ENCODE data around the gene AFAP1.
A peak's percentile ranks its signal among the peaks of the same experiment; 100 is the strongest.

The AFAP1 gene

DNA sequence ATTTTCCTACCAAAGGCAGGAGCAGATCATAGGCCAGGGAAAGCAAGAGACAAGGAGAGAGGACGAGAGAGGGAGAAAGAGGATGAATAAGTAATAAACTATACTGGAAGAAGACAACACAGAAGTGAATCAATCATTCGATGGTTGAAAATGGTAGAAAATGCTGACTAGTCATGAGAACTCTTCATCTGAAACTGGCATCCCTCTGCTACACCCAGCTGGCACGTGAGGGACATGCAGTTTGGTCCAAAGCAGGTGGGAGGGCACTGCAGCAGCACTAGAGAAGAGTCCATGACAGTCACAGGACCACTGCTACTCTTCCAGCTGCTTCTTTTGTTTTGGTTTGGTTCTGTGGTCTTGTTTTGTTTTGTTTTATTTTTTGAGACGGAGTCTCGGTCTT lies 74.1 kb downstream of the AFAP1 start:
- DNase-seq (ENCODE audit: low read depth, low spot score), result no peak

DNA sequence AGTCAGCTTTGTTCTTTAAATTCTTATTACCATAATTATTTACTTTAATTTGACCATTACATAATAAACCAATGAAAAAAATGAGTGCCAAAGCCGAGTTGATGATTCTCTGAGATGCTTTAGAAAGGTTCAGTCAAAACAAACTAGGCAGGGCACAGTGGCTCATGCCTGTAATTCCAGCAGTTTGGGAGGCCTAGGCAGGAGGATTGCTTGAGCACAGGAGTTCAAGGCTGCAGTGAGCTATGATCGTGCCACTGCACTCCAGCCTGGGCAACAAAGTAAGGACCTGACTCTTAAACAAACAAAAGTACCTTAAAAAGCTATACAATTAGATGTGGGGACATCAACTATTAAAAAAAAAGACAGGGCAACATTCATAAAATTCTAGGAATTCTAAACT lies 75.0 kb downstream of the AFAP1 start:
- no peak for DNase-seq (ENCODE audit: low read depth, low spot score)

DNA sequence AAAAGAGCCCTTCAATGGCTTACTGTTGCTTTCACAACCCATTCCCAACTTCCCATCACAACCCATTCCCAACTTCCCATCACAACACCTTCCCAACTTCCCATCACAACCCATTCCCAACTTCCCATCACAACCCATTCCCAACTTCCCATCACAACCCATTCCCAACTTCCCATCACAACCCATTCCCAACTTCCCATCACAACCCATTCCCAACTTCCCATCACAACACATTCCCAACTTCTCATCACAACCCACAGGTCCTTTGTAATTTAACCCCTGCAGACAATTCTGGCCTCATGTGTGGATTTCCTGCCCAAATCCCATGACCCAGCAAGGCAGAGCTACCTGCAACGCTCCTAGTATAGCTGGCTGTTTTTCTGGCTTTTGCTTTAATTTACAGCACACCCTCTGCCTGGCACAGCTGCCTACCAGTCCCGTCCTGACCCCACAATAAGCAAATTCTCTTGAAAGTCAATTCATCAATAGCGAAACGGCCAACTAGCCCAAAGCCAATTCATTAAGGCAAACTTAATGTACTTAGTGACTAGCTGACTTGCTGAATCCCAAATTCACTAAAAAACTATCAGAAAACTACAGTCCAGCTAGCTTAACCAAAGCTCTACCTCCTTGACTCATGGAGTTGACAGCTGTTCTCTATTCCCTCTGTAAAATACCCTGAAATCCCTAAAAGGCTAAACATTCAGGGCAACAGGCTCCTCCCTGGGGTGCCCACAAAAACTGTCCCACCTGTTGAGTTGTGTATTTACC lies 75.6 kb downstream of the AFAP1 start:
- no peak for DNase-seq (ENCODE audit: low read depth, low spot score)

DNA sequence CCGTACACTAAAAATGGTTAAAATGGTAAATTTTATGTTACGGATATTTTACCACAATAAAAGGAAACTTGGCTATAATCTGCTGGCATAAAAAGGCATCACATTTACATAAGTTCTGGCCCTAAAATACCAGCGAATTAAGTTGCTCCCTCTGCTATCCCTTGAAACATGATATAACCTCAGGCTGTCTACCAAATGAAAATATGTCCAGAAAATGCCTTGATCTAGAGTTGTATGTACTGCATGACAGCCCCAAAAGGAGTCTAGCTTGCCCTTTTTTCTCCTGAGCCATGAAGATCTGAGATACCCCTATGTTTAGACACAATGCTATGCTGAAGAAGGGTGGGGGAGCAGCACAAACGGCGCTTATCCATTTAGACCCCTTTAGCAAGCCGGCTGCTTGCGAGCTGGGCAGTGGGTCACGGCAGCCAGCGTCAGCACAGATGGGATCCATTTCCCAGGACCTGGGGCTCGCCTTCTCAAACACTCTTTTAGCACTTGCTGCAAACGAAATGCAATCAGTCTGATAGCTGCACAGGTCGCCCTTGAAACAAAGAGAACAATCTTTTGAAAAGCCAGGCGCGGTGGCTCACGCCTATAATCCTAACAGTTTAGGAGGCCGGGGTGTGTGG lies 77.0 kb downstream of the AFAP1 start:
- DNase-seq (ENCODE audit: low read depth, low spot score), result no peak

DNA sequence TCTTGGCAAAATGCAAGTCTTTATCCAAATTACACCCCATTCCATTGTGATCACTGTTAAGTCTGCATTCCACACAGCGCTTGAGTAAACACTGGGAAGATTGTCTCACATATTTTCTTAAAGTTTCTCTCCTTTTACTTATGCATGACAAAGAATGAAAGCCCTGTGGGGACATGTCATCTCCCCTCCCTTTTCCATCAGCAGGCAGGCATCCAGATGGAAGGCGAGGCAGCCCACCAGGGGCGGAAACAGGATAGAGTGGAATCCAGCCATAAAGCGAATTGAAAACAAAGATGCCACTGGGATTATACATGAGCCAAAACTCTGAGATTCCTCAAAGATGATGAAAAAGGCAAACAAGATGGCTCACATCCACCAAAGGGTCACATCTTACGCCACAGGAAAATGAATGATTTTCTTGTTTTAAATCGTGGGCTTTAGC lies 78.2 kb downstream of the AFAP1 start:
- DNase-seq (ENCODE audit: low read depth, low spot score), result peak; percentile 47

DNA sequence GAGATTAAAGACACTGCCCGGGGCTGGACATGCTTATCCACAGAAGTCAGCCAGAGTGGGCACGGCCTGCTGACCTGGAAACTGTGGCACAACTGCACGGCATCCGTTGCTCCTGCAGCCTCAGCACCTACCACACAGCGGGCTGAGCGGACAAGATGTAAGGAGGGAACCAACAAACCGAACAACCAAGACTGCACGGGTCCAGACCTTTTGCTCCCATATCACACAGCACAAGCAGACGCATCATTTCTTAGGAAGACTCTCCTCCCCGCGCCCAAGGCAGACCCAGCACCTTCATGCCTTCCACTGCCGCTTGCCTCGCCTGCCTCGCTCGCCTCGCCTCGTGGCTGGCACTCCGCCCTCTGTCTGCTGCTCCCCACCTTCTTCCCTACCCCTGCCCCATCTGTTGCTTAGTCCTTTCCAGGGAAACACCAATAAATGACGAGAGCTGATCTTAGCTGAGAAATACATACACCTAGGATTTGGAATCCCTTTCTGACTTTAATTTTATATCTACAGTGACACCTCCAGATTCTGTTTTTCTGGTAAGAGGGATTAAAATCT lies 79.0 kb downstream of the AFAP1 start:
- no peak for DNase-seq (ENCODE audit: low read depth, low spot score)

DNA sequence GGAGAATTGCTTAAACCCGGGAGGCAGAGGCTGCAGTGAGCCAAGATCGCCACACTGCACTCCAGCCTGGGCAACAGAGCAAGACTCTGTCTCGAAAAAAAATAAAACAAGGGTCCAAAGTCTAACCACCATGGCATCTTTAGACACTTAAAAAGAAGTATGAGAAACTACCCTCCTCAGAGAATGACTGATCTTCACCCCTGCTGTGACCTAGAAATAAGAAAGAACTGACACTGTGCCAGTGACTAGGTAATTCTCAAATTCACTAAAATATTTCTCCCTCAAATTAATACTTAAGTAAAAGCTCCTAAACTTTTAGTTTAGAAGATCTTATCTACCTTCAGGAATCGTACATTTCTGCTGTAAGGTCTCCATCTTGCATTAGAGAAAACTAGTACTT lies 80.3 kb downstream of the AFAP1 start:
- no peak for DNase-seq (ENCODE audit: low read depth, low spot score)

DNA sequence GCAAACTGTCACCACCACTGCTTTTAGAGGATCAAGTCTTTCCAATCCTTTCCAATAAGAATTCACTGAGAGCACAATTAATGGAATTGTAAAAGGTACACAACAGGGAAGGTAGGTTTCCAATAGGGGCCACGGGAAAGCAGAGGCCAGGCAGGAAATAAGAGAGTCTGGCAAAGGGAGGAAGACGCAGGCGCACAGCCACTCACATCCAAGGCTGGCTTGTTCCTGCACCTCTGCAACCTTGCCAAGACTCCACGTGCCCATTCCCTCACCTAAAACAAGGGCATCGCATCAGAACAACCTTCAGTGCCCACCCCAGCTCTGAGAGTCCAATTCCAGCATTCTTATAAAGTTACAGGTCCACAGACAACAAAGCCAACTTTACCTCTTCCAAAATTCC lies 81.2 kb downstream of the AFAP1 start:
- DNase-seq (ENCODE audit: low read depth, low spot score), result no peak

DNA sequence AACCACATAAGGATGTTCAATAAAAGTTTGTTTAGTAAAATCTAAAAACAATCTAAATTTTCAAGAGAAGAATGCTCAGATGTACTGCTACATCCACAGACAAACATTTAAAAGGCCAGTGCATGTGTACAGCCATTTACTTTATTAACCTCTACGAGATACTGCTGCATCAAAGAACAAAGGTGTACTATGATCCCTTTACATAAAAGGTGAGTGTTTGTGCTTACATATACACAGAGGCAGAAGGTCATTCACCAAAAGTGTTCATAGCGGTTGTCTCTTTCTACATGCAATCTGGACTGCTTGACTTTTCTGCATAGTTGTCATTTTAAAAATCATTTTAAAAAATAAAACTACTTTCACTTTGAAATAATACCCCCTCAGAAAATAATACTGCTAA lies 81.7 kb downstream of the AFAP1 start:
- DNase-seq (ENCODE audit: low read depth, low spot score), result no peak

DNA sequence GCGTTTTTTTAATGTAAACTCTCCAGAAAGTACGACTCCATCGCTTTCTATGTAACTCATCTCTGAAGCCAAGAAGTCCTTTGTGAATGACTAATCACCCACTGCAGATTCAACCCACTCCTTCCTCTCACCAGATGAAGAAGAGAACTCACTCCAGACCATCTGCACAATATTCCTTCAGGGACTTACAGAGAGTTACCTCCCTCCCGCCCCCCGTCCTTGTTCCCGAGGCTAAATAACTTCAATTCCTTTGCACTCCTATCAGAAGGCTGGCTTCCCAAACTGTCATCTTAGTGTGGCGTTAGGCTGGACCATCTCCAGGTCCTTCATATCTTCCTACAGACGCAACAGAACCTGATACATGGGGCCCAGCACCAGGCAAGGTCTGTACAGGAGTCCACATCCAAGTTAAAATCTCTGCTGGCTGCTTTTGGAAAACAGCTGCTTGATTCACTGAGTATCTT lies 82.4 kb downstream of the AFAP1 start:
- no peak for DNase-seq (ENCODE audit: low read depth, low spot score)

DNA sequence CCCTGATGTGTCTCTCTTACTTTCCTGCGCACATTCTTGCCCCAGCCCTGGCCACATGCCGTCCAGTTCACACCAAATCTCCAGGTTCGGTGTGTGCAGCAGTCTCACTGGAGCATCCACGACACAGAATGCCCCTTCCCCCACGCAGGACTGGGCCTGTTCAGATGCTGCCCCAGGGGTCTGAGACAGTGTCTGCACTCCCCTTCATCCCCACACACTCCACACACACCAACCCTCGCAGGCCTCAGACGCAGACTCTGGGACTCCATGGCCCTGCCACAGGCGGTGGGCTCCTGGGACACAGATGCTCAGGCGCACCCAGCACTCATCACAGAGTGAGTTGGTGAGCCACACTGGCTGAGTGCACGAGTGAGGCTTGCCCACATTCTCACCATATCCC lies 83.9 kb downstream of the AFAP1 start:
- DNase-seq (ENCODE audit: low read depth, low spot score), result no peak

DNA sequence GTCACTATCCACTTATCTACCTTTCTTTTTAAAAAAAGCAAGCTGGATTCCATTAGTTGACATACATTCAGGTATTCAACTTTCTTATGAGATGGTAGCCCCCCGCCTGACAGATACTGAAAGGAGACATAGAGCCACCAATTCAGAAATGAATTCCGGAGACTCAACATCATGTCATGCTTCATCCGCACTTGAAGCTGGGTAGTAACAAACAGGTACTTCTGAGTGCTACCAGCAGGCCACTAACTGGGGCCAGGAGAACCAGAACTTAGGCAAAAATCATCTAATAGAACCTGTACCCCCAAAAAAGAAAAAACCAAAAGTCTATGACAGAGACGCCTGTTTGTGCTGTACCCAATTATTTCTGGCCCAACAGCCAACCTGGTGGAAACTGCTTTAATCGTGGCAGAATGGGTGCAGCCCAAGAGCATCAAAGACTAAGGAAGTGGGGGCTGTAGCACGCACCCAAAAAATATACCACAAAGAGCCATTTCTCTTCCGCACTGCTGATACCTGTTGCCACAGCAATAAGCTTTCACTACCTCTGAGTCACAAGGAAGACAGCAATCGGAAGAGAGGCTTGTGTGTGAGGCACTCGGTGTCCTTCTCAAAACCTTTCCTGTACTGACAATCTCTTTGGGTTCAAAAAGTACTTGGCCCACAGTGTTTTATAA lies 84.8 kb downstream of the AFAP1 start:
- DNase-seq (ENCODE audit: low read depth, low spot score), result no peak

DNA sequence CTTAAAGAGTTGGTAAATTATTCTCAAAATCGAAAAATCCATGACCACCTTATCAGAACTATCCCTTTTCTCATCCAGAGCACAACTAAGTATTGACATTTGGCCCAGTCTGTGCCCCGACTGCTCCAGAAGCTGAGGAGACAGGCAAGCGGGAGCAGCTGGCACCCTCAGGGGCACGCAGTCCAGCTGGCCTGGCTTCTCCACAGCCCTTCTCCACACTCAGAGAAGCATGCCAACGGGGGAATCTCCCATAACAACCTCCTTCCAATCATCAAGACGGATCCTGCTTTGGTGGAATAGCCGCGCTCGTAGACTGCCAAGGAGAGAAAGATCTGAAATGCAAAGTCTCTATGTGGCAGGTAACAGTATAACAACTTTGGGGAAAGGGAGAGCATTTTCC lies 85.4 kb downstream of the AFAP1 start:
- no peak for DNase-seq (ENCODE audit: low read depth, low spot score)

DNA sequence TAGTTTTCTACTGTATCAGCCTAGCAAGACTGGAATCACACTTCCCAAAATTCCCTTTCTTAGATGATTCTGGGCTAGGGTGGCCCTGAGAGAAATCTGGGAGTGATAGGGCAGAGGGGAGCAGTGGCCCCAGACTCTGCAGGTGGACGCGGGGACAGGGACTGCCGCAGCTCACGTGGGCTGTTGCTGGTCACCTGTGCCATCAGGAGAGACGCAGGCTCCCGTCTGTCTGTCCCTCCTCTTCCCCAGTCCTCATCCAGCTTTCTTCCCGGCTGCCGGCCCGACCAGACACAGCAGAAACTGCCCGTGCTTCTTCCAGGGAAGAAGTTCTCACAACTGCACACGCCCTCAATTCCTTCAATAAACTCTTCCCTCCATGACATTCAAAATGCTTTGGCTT lies 86.4 kb downstream of the AFAP1 start:
- DNase-seq (ENCODE audit: low read depth, low spot score), result no peak

DNA sequence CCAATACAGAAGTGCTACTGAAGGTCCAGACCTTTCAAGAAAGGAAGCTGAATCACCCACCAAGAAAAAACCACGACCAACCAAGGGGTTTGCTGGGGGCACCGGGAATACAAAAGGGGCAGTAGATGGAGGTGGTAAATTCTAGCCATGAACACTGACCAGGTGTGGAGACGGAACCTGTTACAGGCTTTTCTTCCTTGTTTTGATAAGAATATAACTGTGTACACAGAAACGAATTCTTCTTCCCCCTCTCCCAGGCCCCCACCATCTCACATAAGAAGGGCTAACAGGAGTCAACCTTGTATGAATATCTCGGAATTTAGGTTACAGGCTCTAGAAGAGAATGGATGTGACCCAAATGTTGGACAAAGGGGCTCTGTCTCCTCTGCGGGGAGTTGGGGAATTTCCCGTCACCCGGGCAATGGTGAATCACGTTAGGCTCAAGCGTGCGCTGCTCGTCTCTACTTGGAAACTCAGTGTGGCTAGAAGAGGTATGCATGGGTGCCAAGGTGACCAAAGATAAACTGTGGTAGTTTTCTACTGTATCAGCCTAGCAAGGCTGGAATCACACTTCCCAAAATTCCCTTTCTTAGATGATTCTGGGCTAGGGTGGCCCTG lies 87.0 kb downstream of the AFAP1 start:
- no peak for DNase-seq (ENCODE audit: low read depth, low spot score)

DNA sequence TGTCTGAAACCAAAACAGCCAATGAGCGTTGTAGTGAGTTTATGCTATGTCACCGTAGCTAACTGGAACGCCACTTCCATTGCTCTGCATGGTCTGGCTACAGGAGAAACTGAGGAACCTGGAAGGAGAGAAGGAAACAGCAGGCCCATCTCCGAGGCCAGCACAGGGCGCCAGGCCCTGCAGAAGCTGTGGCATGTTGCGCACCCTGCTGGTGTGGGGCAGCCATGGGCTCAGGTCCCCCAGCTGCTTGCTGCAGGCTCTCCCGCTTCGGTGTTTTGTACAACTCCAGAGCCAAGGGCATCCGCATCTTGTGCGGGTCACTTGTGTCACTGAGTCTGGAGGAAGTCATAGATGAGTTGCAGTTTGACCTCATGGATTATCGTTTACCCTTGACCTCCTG lies 89.2 kb downstream of the AFAP1 start:
- no peak for DNase-seq (ENCODE audit: low read depth, low spot score)

DNA sequence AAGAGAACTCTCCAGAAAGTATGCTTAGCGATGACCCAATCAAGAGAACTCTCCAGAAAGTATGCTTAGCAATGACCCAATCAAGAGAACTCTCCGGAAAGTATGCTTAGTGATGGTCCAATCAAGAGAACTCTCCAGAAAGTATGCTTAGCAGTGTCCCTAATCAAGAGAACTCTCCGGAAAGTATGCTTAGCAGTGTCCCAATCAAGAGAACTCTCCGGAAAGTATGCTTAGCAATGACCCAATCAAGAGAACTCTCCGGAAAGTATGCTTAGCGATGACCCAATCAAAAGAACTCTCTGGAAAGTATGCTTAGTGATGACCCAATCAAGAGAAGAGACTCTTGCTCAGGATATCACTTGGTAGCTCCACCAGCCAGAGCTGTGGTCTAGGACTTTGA lies 92.5 kb downstream of the AFAP1 start:
- no peak for DNase-seq (ENCODE audit: low read depth, low spot score)

DNA sequence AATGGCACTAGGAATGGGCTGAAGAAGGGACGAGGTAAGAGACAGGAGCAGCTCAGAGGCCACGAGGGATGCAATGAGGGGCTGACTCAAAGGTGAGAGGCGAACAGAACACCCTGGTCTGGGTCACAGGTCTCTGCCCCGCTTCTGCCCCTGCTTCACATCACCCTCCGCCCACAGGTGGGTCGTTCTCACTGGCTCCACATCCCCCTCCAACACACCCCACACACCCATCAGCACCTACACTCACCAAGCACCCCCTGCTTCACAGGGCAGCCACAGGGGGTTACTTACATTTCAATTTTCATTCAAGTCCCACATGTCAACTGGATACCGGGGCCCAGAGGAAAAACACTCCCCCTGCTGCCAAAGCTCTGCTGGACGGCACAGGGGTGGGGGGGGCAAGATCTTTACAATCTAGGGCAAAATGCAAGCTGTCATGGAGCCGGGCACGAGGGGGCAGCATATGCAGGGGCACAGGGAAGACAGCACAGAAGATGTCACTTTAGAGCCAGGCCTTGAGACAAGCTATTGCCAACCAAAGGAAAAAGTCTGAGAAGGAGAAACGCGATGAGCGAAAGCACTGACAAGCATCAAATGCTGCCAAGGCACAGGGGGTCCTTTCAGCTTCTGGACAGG lies 94.0 kb downstream of the AFAP1 start:
- DNase-seq (ENCODE audit: low read depth, low spot score), result no peak

DNA sequence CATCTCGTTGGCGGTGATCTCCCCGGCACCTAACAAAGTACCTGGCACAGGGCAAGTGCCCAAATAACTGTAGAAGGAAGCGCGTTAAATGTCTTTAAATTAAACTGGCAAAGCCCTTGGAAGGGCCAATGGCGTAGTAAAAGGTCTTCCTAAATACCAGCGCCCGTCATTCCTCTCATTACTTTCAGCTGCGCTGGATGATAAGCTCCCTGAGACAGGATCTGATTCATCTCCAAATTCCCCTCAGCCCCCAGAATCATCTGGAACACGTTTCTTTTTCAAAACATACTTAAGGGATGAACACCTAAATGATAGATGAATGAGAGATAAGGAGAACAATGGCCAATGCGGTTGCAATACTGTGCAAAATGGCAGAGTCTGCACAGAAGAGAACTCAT lies 95.1 kb downstream of the AFAP1 start:
- DNase-seq (ENCODE audit: low read depth, low spot score), result no peak

DNA sequence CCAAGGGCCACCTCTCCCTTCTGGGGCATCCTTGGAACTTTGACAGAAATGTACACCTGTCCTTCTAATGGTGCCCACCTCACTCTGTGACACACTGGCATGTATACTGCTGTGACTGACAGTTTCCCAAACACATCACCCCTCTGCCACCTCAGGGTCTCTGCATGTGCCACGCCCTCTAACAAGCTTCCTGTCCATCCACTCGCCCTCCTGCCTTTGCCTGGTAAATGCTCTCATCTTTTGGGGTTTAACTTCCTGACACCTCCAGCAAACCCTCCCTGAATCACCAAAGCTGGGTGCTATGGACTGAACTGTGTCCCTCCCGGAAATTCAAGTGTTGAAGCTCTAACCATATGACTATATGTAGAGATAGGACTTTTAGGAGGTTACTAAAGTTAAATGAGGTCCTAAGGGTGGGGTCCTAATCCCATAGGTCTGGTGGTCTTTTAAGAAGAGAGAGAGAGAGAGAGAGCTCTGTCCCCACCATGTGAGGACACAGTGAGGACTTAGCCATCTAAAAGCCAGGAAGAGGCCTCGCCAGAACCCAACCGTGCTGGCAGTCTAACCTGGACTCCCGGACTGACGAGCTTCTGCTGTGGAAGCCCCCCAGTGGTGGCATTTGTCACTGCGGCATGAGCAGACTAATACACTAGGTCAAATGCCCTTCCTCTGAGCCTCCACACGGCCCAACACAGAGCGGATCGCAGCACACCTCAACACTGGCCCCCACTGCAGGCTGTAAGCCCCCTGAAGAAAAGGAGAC lies 95.6 kb downstream of the AFAP1 start:
- no peak for DNase-seq (ENCODE audit: low read depth, low spot score)

Measured in iPS DF 19.7 (cell line).